Sciatic nerve (tissue), 2 donors: Measurements from ENCODE around the gene LRFN2. TPM values are rescaled to one million over a fixed set of nuclear protein-coding genes. Genes with fewer than 3 reads are reported as not detected.

ENCODE experiments used
- ATAC-seq: fragments of 200-7000 bp; cut with Tn5 transposase; one replicate; pipeline ENCODE4 v1.9.1; 2020; ENCODE audit warnings: mild to moderate bottlenecking, moderate library complexity
- DNase-seq: peaks from one replicate; pipeline ENCODE4 v3.0.0-alpha.2; 2020; ENCODE audit warnings: low spot score
- intact Hi-C: fragments of 100-400 bp; cut with DNase I; formaldehyde crosslinking; loops from one replicate; pipeline ENCODE4 v1.14.2; 2022
- total RNA-seq: library from RNA; stranded (reverse); fragmentation: NEBNext Ultra II Directional; extraction: Animal tissue kit (Norgen Biotek cat#: 25700); gene quantifications from one replicate; pipeline ENCODE4 v1.2.1, GENCODE V29; 2021
- donor health status: DM: no; HTN: no; CAD: no.
- donor health status: DM: no; HTN: no; CAD: no.

The LRFN2 gene
- total RNA-seq, 1 donor from 2014 or later, result 0.13 TPM

- intact Hi-C loops, result loop anchor here (5.0 kb wide), 1 partner anchor 1777 kb away; no protein-coding TSS in a partner anchor
- ATAC-seq (no peak), DNase-seq (no peak)
Observed at GRCh38 chr6:40490508-40490907, 96.7 kb downstream of the LRFN2 start.

- ATAC-seq (no peak), DNase-seq (no peak)
- intact Hi-C loops, result loop anchor here (5.0 kb wide), 1 partner anchor 1778 kb away; no protein-coding TSS in a partner anchor
Observed at GRCh38 chr6:40489798-40490197, 97.4 kb downstream of the LRFN2 start.

DNA sequence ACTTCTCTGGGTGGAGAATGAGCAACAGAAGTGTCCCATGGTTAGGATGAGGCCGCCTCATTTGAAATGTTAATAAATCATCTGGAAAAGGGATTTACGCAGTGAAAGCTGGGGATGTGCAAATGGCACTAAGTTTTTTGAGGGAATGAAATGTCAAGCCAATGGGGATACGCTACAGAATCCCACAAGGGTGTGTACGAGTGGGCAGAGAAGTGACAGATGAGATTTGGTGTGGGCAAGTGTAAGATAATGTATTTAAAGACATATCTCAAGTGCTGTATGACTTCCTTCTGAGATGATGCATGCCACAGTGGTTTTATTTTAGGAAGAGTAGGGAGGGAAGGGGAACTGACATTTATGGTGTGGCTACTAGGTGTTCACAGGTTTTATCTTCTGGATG is 100.6 kb downstream of the LRFN2 start:
- DNase-seq (no peak), ATAC-seq (no peak)
- intact Hi-C loops, result no loop called here

- intact Hi-C loops, result no loop called here
- no peak for DNase-seq
- ATAC-seq, result no peak
Observed at GRCh38 chr6:40485795-40486194, 101.4 kb downstream of the LRFN2 start.

GRCh38 chr6:40485300-40485699 is 101.9 kb downstream of the LRFN2 start:
- no peak for ATAC-seq
- DNase-seq, result no peak
- intact Hi-C loops, result no loop called here

DNA sequence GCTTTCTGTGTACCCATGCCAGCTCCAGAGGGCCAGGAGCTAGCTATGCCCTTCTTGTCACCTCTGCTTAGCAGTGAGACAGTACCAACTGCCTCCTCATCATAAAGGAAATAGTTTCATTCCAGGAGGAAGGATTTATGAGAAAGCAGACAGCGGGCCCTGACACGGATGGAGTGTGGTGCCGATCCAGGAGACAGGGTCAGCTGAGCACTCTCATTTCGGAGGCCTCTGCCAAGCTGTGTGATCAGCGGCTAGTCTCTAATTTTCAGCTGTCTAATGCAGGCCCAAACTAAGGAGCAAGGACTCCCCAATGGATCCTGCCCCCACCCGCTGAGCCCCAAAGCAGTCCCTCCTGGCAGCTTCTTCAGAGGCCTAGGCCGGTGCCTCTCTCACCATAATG is 103.1 kb downstream of the LRFN2 start:
- DNase-seq (no peak), ATAC-seq (no peak)
- intact Hi-C loops, result no loop called here

- ATAC-seq (no peak), DNase-seq (no peak)
- intact Hi-C loops, result no loop called here
Observed at GRCh38 chr6:40482532-40482931, 104.6 kb downstream of the LRFN2 start.

DNA sequence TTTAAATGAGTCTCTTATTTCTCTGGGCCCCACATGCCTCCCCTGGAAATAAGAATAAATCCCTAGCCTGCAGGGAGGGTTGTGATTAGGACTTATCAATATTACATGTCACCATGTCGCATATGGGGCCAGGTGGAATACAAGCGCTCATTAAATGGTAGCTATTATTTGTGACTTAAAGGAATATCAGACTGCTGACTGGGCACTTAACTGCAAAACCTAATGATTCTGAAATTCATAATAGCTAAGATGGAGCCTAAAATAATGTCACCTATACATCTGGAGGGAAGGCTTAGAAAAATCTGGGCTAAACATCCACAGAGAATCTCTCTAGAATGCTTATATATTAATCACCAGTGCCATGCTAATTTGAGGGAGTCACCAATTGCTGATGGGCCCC is 106.5 kb downstream of the LRFN2 start:
- ATAC-seq (no peak), DNase-seq (no peak)

GRCh38 chr6:40479706-40480105 is 107.5 kb downstream of the LRFN2 start:
- DNase-seq, result no peak
- intact Hi-C loops, result no loop called here
- ATAC-seq, result no peak

More for the DNA sequence above, 106.5 kb downstream of the LRFN2 start:
- intact Hi-C loops, result no loop called here

GRCh38 chr6:40477246-40478126 is 109.7 kb downstream of the LRFN2 start:
- ATAC-seq (no peak), DNase-seq (no peak)
- intact Hi-C loops, result no loop called here

- no peak for ATAC-seq
- DNase-seq, result no peak
- intact Hi-C loops, result no loop called here
Observed at GRCh38 chr6:40476673-40477072, 110.5 kb downstream of the LRFN2 start.

- DNase-seq (no peak), ATAC-seq (no peak)
- intact Hi-C loops, result no loop called here
Observed at GRCh38 chr6:40474937-40475336, 112.2 kb downstream of the LRFN2 start.

DNA sequence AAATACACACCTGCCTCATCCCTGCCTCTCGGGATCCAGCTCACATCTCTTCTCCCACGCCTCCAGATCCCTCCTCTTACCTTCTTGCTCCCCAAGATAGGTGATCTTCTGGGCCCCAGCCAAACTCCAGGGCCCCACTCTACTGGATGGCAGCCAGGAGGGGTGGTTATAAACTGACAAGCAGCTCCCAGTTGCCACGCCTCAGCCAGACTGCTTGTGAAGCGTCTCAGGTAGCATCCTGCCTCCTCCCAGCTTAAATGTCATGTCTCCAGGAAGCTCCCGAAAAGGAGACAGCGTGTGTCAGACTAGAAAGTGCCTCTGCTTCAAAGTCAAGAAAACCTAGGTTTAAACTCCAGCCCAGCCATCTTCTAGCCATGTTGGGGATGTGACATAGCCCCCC is 114.1 kb downstream of the LRFN2 start:
- DNase-seq (no peak), ATAC-seq (no peak)
- intact Hi-C loops, result no loop called here

DNA sequence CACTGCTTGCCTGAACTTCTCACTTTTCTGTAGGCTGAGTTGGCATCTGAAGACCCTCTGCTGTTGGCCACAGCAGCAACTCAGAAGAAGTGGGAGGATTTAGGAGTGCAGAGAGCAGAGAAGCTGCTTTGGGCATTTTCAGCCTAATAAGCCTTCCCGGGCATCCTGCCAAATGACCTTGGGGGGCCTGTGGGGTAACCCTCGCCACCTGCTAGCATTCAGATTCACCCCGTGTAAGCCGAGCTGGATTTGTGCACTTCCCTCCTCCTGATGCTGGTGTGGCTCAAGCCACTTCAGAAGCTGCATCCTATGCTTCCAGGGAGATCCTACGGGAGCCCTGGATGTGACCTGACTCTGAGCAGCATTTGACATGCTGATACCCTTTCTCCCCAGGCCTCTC is 114.8 kb downstream of the LRFN2 start:
- intact Hi-C loops, result no loop called here
- no peak for ATAC-seq

GRCh38 chr6:40471243-40471642 is 115.9 kb downstream of the LRFN2 start:
- ATAC-seq (no peak), DNase-seq (no peak)
- intact Hi-C loops, result no loop called here

More for the DNA sequence above, 114.8 kb downstream of the LRFN2 start:
- DNase-seq, result no peak

DNA sequence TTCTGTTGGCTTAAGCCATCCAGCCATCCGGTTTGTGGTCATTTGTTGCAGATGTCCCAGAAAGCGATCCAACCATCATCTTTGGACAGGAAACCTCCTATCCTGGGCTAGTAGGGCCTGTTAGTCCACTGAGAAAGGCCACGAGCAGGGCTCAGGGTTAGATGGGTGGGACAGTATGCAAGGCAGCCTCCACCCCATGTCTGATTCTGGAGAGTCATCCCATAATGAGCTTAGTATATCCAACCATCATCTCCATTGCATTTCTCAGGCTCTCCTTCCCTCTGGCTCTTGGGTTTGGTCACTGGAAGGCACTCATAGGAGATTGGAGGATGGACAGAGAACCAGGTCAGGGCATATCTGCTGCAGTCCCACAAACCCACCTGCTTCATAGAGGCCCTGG is 117.8 kb downstream of the LRFN2 start:
- intact Hi-C loops, result no loop called here
- no peak for ATAC-seq
- no peak for DNase-seq

DNA sequence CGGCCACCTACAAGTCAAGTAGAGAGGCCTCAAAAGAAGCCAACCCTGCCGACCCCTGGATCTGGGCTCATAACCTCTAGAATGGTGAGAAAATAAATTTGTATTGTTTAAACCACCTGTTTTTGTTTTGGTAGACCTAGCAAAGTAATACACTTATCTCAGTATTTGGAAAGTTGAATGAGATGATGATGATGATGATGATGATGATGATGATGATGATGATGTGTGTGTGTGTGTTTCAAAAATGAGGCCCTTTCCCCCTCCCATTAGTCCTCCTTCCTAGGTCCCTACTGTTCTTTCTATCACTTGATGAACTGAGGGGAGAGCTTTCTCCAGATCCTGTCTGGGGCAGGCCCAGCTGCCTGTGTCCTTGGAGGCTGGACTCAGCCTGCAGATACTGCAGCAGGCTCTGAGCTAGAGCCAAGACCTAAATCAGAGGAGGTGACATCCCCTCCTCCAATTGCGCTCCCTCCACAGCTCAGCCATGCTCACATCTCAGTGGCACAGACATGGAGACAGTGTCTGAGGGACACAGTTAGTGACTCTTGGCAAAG is 120.1 kb downstream of the LRFN2 start:
- DNase-seq (no peak), ATAC-seq (no peak)
- intact Hi-C loops, result no loop called here

GRCh38 chr6:40461643-40462042 is 125.5 kb downstream of the LRFN2 start:
- intact Hi-C loops, result no loop called here
- ATAC-seq (no peak), DNase-seq (no peak)

DNA sequence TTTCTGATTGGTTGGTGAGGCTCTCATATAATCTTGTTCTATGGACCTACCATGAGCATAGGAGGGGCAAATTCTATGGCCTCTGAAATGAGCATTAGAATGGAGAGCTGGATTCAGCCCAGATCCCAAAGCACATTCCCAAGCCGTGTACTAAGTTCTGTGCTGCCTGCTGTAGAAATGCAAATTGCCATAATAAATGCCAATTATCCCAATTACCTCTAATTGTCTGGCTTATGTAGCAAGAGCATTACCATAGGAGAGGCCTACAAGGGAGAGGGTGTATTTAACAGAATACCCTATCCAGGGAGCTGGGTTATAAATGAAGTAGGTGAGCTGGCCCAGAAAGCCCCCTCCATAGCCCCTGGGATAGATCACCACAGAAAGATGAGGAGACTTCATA is 126.8 kb downstream of the LRFN2 start:
- ATAC-seq (no peak), DNase-seq (no peak)
- intact Hi-C loops, result no loop called here

GRCh38 chr6:40457261-40457660 is 129.9 kb downstream of the LRFN2 start:
- DNase-seq (no peak), ATAC-seq (no peak)
- intact Hi-C loops, result no loop called here
